ENCODE data around the gene DLD. TPM values are rescaled to one million over a fixed set of nuclear protein-coding genes. Genes with fewer than 3 reads are reported as not detected.

DLD gene
- total RNA-seq, 2 donors from 2014 or later: 77.4 to 84.1 TPM

DNA sequence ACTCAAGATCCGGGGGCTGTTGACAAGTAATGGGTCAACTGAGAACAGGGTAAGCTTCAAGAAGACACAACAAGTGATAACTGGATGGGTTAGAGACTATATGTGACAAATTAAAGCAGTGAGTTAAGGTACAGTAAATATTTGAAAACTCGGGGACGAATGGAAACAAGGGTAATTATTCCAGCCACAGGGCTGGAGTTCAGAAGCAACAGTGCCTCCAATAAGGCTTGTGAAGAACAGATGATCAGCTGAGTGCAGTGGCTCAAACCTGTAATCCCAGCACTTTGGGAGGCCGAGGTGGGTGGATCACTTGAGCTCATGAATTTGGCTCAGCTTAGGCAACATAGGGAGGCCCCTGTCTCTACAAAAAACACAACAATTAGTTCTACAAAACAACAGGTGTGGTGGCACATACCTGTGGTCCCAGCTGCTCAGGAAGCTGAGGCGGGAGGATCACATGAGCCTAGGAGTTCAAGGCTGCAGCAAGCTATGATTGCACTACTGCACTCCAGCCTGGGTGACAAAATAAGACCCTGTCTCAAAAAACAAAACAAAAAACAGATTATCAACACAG is 20.5 kb upstream of the DLD start:
- H3K4me3 ChIP-seq: no peak overlapping the region
- DNase-seq (ENCODE audit: low spot score): no peak
- intact Hi-C loops (cut with DNase I): loop anchor here (10.0 kb wide), 2 partner anchors 96 to 306 kb away; partner anchors contain the start of genes COG5 and DUS4L
- H3K27me3 ChIP-seq (replicated peaks; ENCODE audit: insufficient read depth): no peaks in the 10 kb centered on the region
- 62% methylated on average over 5 of the region's 5 CpGs for WGBS
- H3K36me3 ChIP-seq: no peaks in the 10 kb centered on the region
- peak overlapping the region; percentile 47 to 71 for H3K27ac ChIP-seq
- no peak for TF ChIP-seq POLR2A (IDR thresholded peaks at IDR 0.05)
- TF ChIP-seq POLR2AphosphoS5 (IDR thresholded peaks at IDR 0.05): peak; percentile 75
- no peaks in the 10 kb centered on the region for H3K4me1 ChIP-seq (replicated peaks)
- no peaks in the 10 kb centered on the region for H3K9me3 ChIP-seq

DNA sequence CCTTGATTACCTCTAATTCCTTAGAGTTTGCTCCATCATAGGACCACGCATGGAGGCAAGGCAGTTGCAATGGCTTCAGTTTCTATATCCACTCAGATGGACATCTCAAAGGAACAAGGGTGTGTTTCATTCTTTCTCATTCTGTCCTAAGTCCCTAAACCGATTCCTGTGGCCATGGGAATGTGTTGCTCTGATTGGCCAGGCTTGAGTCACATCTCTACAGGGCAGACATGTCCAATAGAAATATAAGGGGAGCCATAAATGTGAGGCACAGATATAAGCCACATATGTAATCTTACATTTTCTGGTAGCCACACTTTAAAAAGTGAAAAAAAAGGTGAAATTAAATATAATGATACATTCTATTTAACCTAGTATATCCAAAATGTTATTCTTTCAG is 16.9 kb upstream of the DLD start:
- Histone ChIP-seq H3K4me1 (replicated peaks) (no peaks in the 10 kb centered on the region), H3K27ac (peak overlapping the region; percentile 30 to 63), H3K9me3 (no peaks in the 10 kb centered on the region), H3K4me3 (no peak overlapping the region), H3K27me3 (replicated peaks; ENCODE audit: insufficient read depth) (no peaks in the 10 kb centered on the region), H3K36me3 (no peaks in the 10 kb centered on the region)
- TF ChIP-seq POLR2AphosphoS5 (IDR thresholded peaks at IDR 0.05) (no peak), POLR2A (IDR thresholded peaks at IDR 0.05) (no peak), CTCF (IDR thresholded peaks at IDR 0.05) (no peak)
- no peak for DNase-seq (ENCODE audit: low spot score)
- intact Hi-C loops (cut with DNase I): loop anchor here (10.0 kb wide), 2 partner anchors 99 to 309 kb away; partner anchors contain the start of genes COG5 and DUS4L
- 84% methylated on average over 2 of the region's 2 CpGs for WGBS

DNA sequence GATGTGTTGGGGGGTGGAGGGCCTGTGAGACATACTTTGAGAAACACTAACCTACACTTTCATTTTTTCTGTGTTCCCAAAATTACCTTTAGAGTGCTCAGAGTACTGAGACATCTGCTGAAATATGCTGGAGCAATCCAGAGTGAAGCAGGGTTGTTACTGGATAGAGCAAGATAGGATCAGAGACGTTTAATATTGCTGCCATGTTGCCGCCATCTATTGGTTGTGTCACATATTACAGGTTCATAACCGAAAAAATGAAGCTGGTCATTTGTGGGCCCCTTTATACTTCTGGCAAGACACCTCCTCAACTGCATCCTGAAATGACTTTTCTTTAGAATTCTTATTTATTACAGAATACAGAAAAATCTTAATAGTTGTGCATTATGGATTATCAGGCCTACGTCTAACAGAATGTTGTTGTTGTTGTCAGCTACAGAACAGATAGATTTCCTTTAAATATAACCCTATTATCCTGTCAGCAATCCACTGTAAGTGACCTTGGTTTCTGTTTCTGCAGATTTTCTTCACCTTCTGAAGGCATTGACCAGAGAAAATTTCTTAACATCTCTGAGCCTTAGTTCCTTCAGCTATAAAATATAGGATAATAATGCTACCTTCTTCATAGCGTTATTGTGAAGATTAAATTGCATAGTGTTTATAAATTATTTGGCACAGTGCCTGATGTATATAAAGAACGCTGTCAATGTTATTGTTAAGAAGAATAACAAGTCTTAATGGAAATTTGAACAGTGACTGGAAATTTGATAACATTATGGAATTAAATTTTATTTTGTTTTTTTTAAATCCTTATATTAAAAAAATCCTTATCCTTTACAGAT is 16.2 kb upstream of the DLD start:
- WGBS: 25% methylated on average over 6 of the region's 6 CpGs

GRCh38 chr7:107876916-107877315 is 14.1 kb upstream of the DLD start:
- no peak overlapping the region for H3K27ac ChIP-seq
- H3K9me3 ChIP-seq: no peaks in the 10 kb centered on the region
- H3K4me3 ChIP-seq: no peak overlapping the region
- DNase-seq (ENCODE audit: low spot score): no peak
- H3K27me3 ChIP-seq (replicated peaks; ENCODE audit: insufficient read depth): no peaks in the 10 kb centered on the region
- no peak for TF ChIP-seq POLR2AphosphoS5 (IDR thresholded peaks at IDR 0.05)
- no peak for TF ChIP-seq POLR2A (IDR thresholded peaks at IDR 0.05)
- no peak for TF ChIP-seq CTCF (IDR thresholded peaks at IDR 0.05)
- H3K36me3 ChIP-seq: no peaks in the 10 kb centered on the region
- intact Hi-C loops (cut with DNase I): loop anchor here (5.0 to 10.0 kb wide), 3 partner anchors 102 to 312 kb away; partner anchors contain the start of genes COG5 and DUS4L
- H3K4me1 ChIP-seq (replicated peaks): no peaks in the 10 kb centered on the region
- 59% methylated on average over 2 of the region's 2 CpGs for WGBS

More for the DNA sequence above, 16.2 kb upstream of the DLD start:
- H3K9me3 ChIP-seq: no peaks in the 10 kb centered on the region
- H3K27ac ChIP-seq: peak overlapping the region; percentile 30 to 63
- H3K36me3 ChIP-seq: no peaks in the 10 kb centered on the region
- peak; percentile 68 for DNase-seq (ENCODE audit: low spot score)
- intact Hi-C loops (cut with DNase I): loop anchor here (1.0 to 10.0 kb wide), 4 partner anchors 100 to 310 kb away; partner anchors contain the start of genes COG5 and DUS4L
- no peaks in the 10 kb centered on the region for H3K27me3 ChIP-seq (replicated peaks; ENCODE audit: insufficient read depth)
- no peak overlapping the region for H3K4me3 ChIP-seq
- H3K4me1 ChIP-seq (replicated peaks): no peaks in the 10 kb centered on the region
- peak; percentile 32 to 83 (median 77) for TF ChIP-seq CTCF (IDR thresholded peaks at IDR 0.05)
- TF ChIP-seq POLR2AphosphoS5 (IDR thresholded peaks at IDR 0.05): peak; percentile 87
- no peak for TF ChIP-seq POLR2A (IDR thresholded peaks at IDR 0.05)

- Histone ChIP-seq H3K4me3 (no peak overlapping the region), H3K27me3 (replicated peaks; ENCODE audit: insufficient read depth) (no peaks in the 10 kb centered on the region), H3K36me3 (no peaks in the 10 kb centered on the region), H3K4me1 (replicated peaks) (no peaks in the 10 kb centered on the region), H3K27ac (no peak overlapping the region), H3K9me3 (no peaks in the 10 kb centered on the region)
- 77% methylated on average over 5 of the region's 5 CpGs for whole genome bisulfite sequencing
- intact Hi-C loops (cut with DNase I): loop anchor here (5.0 to 10.0 kb wide), 3 partner anchors 103 to 313 kb away; partner anchors contain the start of genes COG5 and DUS4L
- no peak for DNase-seq (ENCODE audit: low spot score)
- no peak for TF ChIP-seq CTCF (IDR thresholded peaks at IDR 0.05)
- no peak for TF ChIP-seq POLR2AphosphoS5 (IDR thresholded peaks at IDR 0.05)
- TF ChIP-seq POLR2A (IDR thresholded peaks at IDR 0.05): no peak
Measured at GRCh38 chr7:107877731-107878382, 13.1 kb upstream of the DLD start.
